NCI-H146 treated with DMSO at 0.1 percent for 48 hours (cell line): ENCODE results near the gene FLVCR2.
"Not testable (repeated sequence)": the region's sequence is repeated elsewhere in the genome, so short reads cannot be mapped to it uniquely, and the experiment has no call there.

Source experiments
- DNase-seq: peaks from one replicate; lab custom pipeline; 2025; ENCODE audit not compliant: unreplicated experiment; lab: John Stamatoyannopoulos, UW

The FLVCR2 gene

GRCh38 chr14:75589931-75590330, 11.5 kb downstream of the FLVCR2 start:
- DNase-seq = no peak

- DNase-seq = no peak
Observed at GRCh38 chr14:75591331-75591946, 13.0 kb downstream of the FLVCR2 start.

- DNase-seq = no peak
Observed at GRCh38 chr14:75591987-75592575, 13.7 kb downstream of the FLVCR2 start.

GRCh38 chr14:75595226-75595625, 16.8 kb downstream of the FLVCR2 start:
- DNase-seq = no peak

GRCh38 chr14:75597149-75597548, 18.7 kb downstream of the FLVCR2 start:
- no peak for DNase-seq

- DNase-seq = not testable (repeated sequence)
Observed at GRCh38 chr14:75600100-75600499, 21.7 kb downstream of the FLVCR2 start.

- DNase-seq = not testable (repeated sequence)
Observed at GRCh38 chr14:75601061-75601460, 22.6 kb downstream of the FLVCR2 start.

GRCh38 chr14:75602503-75602902, 24.1 kb downstream of the FLVCR2 start:
- DNase-seq = no peak

- DNase-seq = no peak
Observed at GRCh38 chr14:75604979-75605851, 26.8 kb downstream of the FLVCR2 start.

GRCh38 chr14:75605916-75606315, 27.5 kb downstream of the FLVCR2 start:
- no peak for DNase-seq

GRCh38 chr14:75607044-75607443, 28.6 kb downstream of the FLVCR2 start:
- DNase-seq = no peak

GRCh38 chr14:75607842-75608640, 29.6 kb downstream of the FLVCR2 start:
- DNase-seq = no peak

- no peak for DNase-seq
Observed at GRCh38 chr14:75609116-75609515, 30.7 kb downstream of the FLVCR2 start.

GRCh38 chr14:75609606-75610475, 31.4 kb downstream of the FLVCR2 start:
- DNase-seq = no peak

- no peak for DNase-seq
Observed at GRCh38 chr14:75610834-75611233, 32.4 kb downstream of the FLVCR2 start.

- no peak for DNase-seq
Observed at GRCh38 chr14:75612157-75612556, 33.7 kb downstream of the FLVCR2 start.

- DNase-seq = no peak
Observed at GRCh38 chr14:75614179-75614578, 35.8 kb downstream of the FLVCR2 start.

- DNase-seq = no peak
Observed at GRCh38 chr14:75615200-75615599, 36.8 kb downstream of the FLVCR2 start.

GRCh38 chr14:75619548-75619947, 41.1 kb downstream of the FLVCR2 start:
- DNase-seq = no peak

- no peak for DNase-seq
Observed at GRCh38 chr14:75625034-75625433, 46.6 kb downstream of the FLVCR2 start.
